ENCODE data around the gene STK35.

- TF ChIP-seq, protein P1, sequence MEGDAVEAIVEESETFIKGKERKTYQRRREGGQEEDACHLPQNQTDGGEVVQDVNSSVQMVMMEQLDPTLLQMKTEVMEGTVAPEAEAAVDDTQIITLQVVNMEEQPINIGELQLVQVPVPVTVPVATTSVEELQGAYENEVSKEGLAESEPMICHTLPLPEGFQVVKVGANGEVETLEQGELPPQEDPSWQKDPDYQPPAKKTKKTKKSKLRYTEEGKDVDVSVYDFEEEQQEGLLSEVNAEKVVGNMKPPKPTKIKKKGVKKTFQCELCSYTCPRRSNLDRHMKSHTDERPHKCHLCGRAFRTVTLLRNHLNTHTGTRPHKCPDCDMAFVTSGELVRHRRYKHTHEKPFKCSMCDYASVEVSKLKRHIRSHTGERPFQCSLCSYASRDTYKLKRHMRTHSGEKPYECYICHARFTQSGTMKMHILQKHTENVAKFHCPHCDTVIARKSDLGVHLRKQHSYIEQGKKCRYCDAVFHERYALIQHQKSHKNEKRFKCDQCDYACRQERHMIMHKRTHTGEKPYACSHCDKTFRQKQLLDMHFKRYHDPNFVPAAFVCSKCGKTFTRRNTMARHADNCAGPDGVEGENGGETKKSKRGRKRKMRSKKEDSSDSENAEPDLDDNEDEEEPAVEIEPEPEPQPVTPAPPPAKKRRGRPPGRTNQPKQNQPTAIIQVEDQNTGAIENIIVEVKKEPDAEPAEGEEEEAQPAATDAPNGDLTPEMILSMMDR (IDR thresholded peaks at IDR 0.05): no peak
- no peak for TF ChIP-seq POLR2A (IDR thresholded peaks at IDR 0.05)
These were observed 76.9 kb downstream of the STK35 start for GRCh38 chr20:2178318-2179232.

All from Peyer's patch (tissue), 4 donors.